Ramos (cell line): ENCODE results near the gene VAMP1.
"Not testable (repeated sequence)": the region's sequence is repeated elsewhere in the genome, so short reads cannot be mapped to it uniquely, and the experiment has no call there.

Experiments
- in situ Hi-C: fragments of 300-500 bp; cut with MboI; formaldehyde crosslinking; loops from one replicate; pipeline ENCODE4 v1.14.3; 2022; ENCODE audit warnings: low sequenced_read_pairs; ENCODE audit not compliant: unreplicated experiment

Gene VAMP1

GRCh38 chr12:6470375-6471163 is at the start of gene VAMP1:
Gene VAMP1, minus strand, starts transcription at chr12:6470677. Its CDS starts 146 bp downstream, at chr12:6470531.
- in situ Hi-C loops: no loop called here

GRCh38 chr12:6520186-6520585 is 49.7 kb upstream of the VAMP1 start:
- in situ Hi-C loops: no loop called here

- in situ Hi-C loops: no loop called here
These were observed 37.6 kb upstream of the VAMP1 start for GRCh38 chr12:6508087-6508486.

GRCh38 chr12:6507102-6507998 is 36.9 kb upstream of the VAMP1 start:
- in situ Hi-C loops: no loop called here

- in situ Hi-C loops: no loop called here
These were observed 30.0 kb upstream of the VAMP1 start for GRCh38 chr12:6500466-6500865.

- in situ Hi-C loops: not testable (repeated sequence)
These were observed 26.8 kb upstream of the VAMP1 start for GRCh38 chr12:6497291-6497690.

- in situ Hi-C loops: no loop called here
These were observed 24.5 kb upstream of the VAMP1 start for GRCh38 chr12:6494968-6495367.

GRCh38 chr12:6494258-6494743 is 23.8 kb upstream of the VAMP1 start:
- in situ Hi-C loops: no loop called here

GRCh38 chr12:6493497-6494257 is 23.2 kb upstream of the VAMP1 start, which contains the start of gene NCAPD2:
Gene NCAPD2, plus strand, starts transcription at chr12:6494102. Its CDS starts 997 bp downstream, at chr12:6495099.
- in situ Hi-C loops: no loop called here

GRCh38 chr12:6492838-6493496 is 22.5 kb upstream of the VAMP1 start, which contains the start of gene MRPL51:
Gene MRPL51, minus strand, starts transcription at chr12:6493262. Its CDS starts 126 bp downstream, at chr12:6493136.
- in situ Hi-C loops: no loop called here

GRCh38 chr12:6490673-6491072 is 20.2 kb upstream of the VAMP1 start:
- in situ Hi-C loops: not testable (repeated sequence)

- in situ Hi-C loops: no loop called here
These were observed 19.0 kb upstream of the VAMP1 start for GRCh38 chr12:6489449-6489848.

GRCh38 chr12:6488240-6488639 is 17.8 kb upstream of the VAMP1 start:
- in situ Hi-C loops: no loop called here

GRCh38 chr12:6478416-6478815 is 7.9 kb upstream of the VAMP1 start:
- in situ Hi-C loops: no loop called here

- in situ Hi-C loops: not testable (repeated sequence)
These were observed 7.3 kb upstream of the VAMP1 start for GRCh38 chr12:6477601-6478377.

- in situ Hi-C loops: no loop called here
These were observed 6.0 kb upstream of the VAMP1 start for GRCh38 chr12:6476489-6476888.

- in situ Hi-C loops: not testable (repeated sequence)
These were observed 4.9 kb upstream of the VAMP1 start for GRCh38 chr12:6475233-6475975.

- in situ Hi-C loops: no loop called here
These were observed 2.0 kb upstream of the VAMP1 start for GRCh38 chr12:6472491-6472890.
